ENCODE data around the gene SLC25A53.

DNA sequence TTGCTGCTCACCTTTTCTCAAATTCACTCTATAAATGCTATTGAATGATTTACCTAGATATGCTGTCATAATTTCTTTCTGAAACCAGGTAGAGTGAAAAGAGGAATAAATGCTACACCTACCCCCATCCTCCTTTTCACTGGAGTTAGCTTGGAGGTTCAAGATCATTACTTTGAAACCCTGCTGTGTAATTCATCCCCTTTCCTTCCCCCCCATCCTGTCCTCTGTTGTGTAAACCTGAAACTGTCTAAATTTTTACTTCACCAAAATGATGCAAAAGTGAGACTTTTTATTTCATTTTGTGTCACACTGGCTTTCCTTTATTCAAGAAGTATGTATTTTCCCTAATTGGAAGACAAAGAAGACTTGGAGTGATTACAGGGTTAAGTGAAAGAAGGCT is 39.0 kb downstream of the SLC25A53 start:
- TF ChIP-seq TAF1 (IDR thresholded peaks at IDR 0.05; ENCODE audit: borderline replicate concordance, insufficient read depth, low read length) (no peak), POLR2AphosphoS5 (IDR thresholded peaks at IDR 0.05; ENCODE audit: low read depth, low read length) (no peak)

Measured in PFSK-1 (cell line).